Measurements from ENCODE around the gene COL3A1.

Gene COL3A1

DNA sequence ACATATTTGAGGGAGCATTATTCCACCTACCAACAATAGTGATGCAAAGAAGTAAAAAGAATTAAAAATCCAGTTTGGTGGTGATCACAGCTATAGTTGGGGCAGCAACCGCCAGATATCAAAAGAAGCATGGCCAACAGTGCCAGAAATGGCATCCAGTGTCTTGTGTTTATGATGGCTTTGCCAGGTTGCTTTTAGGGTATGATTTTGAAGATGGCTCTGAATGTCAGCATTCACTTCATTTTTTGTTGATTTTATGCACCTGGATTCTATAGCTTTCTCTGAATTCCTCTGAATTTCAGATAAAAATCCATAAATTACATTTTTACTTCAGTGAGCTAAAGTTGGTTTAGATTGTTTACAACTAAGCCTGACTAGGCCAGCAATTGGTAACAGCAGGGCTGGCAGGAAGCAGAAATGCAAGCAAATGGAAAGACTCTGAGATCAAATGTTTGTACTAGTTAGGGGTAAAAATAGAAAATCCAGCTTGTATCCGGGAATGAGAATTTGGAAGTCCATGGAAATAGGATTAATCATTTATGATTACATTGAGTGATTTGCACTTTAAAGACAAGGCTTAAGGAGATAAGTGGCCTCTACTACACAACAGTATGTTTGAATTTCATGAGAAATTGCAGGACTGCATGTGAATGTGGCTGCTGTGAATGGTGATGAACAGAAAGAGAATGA is 40.4 kb downstream of the COL3A1 start:
- no peak for DNase-seq (ENCODE audit: extremely low read depth in 1 of 2, low read depth in 1 of 2)

DNA sequence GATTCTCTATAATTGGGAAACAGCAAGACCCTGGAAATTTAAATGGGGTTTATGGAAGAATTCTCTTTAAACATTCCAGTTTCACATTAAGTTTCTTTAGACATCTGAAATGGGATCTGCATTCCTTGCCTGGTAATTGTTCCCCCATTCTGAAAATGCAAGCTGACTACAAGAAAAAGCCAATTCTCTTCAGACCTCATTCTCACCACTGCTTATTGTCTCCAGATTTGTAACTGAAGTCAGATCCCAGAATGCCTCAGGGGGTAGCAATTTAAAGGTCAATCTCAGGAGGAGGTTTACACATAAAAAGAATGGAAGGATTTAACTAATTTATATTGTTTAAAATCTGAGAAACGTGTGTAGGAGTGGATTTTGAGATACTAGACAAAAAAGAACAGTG is 41.2 kb downstream of the COL3A1 start:
- no peak for DNase-seq (ENCODE audit: extremely low read depth in 1 of 2, low read depth in 1 of 2)

DNA sequence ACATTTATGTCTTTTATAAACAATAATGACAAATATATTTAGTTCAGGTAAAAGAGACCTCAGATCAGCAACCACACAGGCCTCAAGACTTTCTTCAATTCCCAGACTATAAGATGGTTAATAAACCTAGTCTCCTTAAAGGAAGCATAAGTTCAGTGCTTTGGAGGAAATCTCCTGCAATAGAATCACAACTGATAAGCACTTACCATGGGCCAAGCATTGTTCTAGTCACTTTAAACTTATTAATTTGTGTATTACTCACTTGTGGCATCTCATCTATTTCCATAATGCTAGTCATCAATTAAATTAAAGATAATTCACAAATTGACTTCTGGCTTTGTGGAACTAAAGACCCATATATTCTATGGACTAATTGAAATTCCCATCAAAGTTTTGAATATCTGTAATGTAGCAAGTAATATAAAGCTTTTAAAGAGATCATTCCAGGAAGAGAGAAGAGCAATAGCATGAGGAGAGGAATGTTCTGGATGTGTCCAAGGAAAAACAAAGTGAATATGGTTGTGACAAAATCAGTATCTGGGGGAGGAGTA is 42.2 kb downstream of the COL3A1 start:
- no peak for DNase-seq (ENCODE audit: extremely low read depth in 1 of 2, low read depth in 1 of 2)

DNA sequence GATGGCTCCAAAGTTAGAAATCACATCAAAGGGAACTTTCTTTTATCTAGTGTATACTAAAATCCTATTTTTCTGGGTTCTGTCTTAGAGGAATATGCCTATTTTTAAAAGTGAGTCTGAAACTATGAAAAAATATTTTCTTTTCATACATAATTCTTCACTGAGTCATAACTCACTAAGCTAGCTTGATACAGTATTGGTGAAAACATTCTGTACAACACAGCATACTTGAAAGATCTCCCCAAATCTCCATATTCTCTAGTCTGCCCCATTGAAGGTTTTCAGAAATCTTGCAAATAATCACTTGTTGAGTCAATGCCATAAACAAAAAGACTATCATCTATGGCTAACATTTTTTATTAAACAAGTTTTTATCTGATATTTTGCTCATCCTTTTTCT is 44.5 kb downstream of the COL3A1 start:
- no peak for DNase-seq (ENCODE audit: extremely low read depth in 1 of 2, low read depth in 1 of 2)

DNA sequence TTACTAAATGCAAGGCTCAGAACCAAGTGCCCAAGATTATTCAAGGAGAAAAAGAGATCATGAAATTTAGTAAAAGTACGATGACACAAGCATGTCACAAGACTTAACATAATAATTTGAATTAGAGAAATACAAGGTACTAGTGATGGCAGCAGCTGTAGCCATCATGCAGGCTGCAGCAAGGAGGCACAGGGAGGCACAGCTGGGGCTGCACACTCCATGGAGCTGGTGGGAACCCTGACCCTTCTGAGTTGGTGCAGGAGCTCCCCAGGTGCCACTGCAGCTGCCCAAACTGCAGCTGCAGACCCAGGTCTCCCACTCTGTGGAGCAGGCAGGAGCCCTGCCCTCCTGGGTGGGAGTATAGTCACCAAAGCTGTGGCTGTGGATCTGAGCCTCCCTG is 46.0 kb downstream of the COL3A1 start:
- DNase-seq (ENCODE audit: extremely low read depth in 1 of 2, low read depth in 1 of 2) = no peak

- no peak for DNase-seq (ENCODE audit: extremely low read depth in 1 of 2, low read depth in 1 of 2)
Measured at GRCh38 chr2:189022053-189022481, 47.9 kb downstream of the COL3A1 start.

GRCh38 chr2:189022492-189022891 is 48.3 kb downstream of the COL3A1 start:
- DNase-seq (ENCODE audit: extremely low read depth in 1 of 2, low read depth in 1 of 2) = no peak

DNA sequence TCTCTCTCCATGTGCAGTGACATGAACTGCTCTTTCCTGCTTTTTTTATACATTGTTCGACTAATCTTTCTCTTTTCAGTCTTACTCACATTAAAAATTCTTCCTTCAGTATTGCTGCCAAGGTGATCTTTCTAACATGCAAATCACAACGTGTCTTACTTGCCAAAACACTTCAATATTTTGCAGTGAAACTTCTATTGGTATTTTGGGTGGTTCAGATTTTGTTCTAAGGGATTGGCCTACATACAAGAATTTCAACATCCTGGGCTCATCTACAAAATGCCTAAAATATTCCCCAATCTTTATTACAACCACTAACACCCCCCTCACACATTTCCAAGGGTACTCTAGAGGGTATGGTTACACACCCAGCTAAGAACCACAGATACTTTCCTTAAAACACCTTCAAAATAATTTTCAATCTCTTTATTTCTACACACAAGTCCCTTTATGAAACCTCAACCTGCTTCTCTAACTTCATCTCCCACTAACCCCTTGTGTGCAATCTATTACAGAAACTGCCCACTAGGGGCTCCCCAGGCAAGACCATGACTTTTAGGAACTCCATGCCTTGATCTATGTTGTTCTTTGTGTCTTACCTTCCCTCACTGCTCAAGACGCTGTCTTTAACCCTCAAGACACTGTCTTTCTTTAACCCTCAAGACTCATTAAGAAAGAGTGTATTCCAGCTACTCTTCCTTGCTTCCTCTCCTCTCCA is 50.9 kb downstream of the COL3A1 start:
- DNase-seq (ENCODE audit: extremely low read depth in 1 of 2, low read depth in 1 of 2) = no peak

DNA sequence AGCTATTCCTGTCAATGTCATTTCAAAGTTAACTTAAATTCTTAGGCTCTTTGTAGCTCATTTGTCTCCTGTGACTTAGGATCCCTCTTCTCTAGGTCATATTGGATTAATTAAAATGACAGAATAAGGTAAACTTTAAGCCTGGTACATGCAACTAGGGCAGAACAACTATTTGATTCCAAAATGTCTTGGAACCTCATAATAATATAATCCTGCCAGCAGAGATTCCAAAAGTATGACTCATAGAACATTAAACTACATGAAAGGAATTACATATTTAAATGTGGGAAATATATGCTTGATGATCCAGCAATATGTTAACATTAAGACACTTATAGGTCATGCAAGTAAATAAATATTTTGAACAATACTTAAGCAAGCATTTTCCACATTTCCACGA is 63.3 kb downstream of the COL3A1 start:
- no peak for DNase-seq (ENCODE audit: extremely low read depth in 1 of 2, low read depth in 1 of 2)

DNA sequence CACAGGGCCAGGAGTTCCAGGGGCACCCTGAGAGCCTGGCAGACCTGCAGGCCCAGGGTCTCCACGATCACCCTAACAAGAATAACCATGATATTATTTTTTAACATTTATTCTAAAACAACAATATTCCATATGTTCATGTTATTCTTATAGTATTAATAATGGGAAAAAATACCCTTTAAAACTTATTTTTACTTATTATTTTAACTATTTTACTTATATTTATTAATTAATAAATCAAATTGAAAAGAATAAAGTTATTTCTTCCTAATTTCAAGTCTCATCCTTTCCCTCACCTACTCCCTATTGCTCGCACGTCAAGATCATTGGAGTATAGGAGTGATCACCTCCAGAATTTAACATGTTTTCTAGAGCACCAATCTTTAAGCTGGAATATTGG is 71.7 kb downstream of the COL3A1 start:
- DNase-seq (ENCODE audit: extremely low read depth in 1 of 2, low read depth in 1 of 2) = no peak

- DNase-seq (ENCODE audit: extremely low read depth in 1 of 2, low read depth in 1 of 2) = no peak
Measured at GRCh38 chr2:189046320-189046719, 72.1 kb downstream of the COL3A1 start.

GRCh38 chr2:189047171-189047888 is 73.2 kb downstream of the COL3A1 start:
- DNase-seq (ENCODE audit: extremely low read depth in 1 of 2, low read depth in 1 of 2) = no peak

- DNase-seq (ENCODE audit: extremely low read depth in 1 of 2, low read depth in 1 of 2) = no peak
Measured at GRCh38 chr2:189048189-189048588, 74.0 kb downstream of the COL3A1 start.

DNA sequence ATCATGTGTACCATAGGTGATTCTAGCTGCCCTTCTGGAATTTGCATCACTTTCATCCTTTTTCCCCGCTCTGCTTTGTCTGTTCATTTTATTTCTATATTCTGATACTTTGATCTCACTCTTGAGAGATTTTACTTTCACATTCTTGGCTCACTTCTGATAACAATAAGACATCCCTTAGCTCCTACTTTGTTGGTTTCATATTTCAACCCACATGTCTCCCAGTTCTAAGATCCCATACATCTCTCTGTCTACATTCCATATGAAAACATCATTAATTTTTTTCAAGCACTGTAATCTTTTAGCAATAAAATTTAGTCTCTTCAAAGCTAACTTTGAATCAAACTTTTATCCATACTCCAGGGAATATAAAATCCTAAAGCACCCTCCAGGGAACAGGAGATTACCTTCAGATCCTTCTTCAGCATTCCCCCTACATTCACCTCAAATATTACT is 75.6 kb downstream of the COL3A1 start:
- no peak for DNase-seq (ENCODE audit: extremely low read depth in 1 of 2, low read depth in 1 of 2)

- no peak for DNase-seq (ENCODE audit: extremely low read depth in 1 of 2, low read depth in 1 of 2)
Measured at GRCh38 chr2:189050165-189050712, 76.1 kb downstream of the COL3A1 start.

DNA sequence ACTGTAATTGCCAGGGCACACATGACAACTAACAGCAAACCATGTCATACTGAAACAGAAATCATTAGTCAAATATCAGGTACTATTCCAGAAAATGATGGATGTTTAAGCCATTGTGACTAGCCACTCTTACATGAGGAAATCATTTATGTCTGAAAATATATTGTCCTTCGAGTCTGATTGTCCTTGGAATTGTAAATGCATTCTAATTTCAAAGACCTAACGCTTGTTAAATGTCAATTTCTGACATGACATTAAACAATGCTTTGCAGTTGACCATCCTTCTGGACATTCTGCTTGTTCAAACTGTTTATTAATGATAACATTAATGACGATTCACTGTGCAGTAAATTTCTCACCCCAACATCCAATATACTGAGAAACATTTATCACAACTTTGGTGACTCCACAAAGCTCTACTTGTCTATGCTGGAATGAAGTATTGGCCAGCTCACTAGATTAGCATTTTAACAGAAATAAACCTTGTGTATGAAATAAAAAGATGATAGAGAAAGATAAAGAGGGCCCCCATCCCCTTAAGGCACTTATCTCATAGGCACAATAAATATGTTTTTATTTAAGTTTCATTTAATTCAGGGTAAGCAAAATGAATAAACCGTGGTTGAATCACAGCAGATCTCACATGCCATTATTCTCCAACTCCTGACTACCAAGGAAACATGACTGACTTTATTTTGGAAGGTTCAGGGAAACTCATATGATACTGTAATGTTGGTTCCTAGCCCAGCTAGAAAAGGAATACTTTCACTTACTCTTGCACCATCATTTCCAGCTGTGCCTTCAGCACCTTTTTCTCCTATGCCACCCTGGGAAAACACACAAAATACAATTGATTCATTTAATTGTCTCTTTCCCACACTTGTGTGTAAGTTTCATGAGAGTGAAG is 82.3 kb downstream of the COL3A1 start:
- DNase-seq (ENCODE audit: extremely low read depth in 1 of 2, low read depth in 1 of 2) = no peak

- DNase-seq (ENCODE audit: extremely low read depth in 1 of 2, low read depth in 1 of 2) = no peak
Measured at GRCh38 chr2:189057316-189057715, 83.1 kb downstream of the COL3A1 start.

GRCh38 chr2:189060096-189060642 is 86.0 kb downstream of the COL3A1 start:
- DNase-seq (ENCODE audit: extremely low read depth in 1 of 2, low read depth in 1 of 2) = no peak

Measured in stimulated activated CD8-positive, alpha-beta memory T cell treated with anti-CD3 and anti-CD28 coated beads, Interleukin-7, amount 100 ng/mL, for 48 hours (primary cell).